ENCODE results near the gene TMEM239.
"Not testable (repeated sequence)": the region's sequence is repeated elsewhere in the genome, so short reads cannot be mapped to it uniquely, and the experiment has no call there.

The TMEM239 gene

GRCh38 chr20:2816030-2816582 is at the start of gene TMEM239:
Gene TMEM239, plus strand, starts transcription at chr20:2816364. Its CDS starts 191 bp downstream, at chr20:2816555.
- DNase-seq (ENCODE audit: low spot score in 2 of 2): no peak
- in situ Hi-C loops (cut with MboI; ENCODE audit: low sequenced_read_pairs): no loop called here
- H3K4me1 ChIP-seq: no peaks in the 10 kb centered on the region
- H3K36me3 ChIP-seq (replicated peaks): no peaks in the 10 kb centered on the region
- H3K9me3 ChIP-seq: peaks cover 3% of the 10 kb centered on the region
- no peaks in the 10 kb centered on the region; the same call in 1 of the 2 replicates for H3K27me3 ChIP-seq (ENCODE audit: low read depth)
- H3K4me3 ChIP-seq: no peak within 1 kb of the TSS

GRCh38 chr20:2767768-2768631 is 48.2 kb upstream of the TMEM239 start:
- in situ Hi-C loops (cut with MboI; ENCODE audit: low sequenced_read_pairs): no loop called here
- no peaks in the 10 kb centered on the region for H3K4me1 ChIP-seq
- no peaks in the 10 kb centered on the region for H3K9me3 ChIP-seq
- no peak overlapping the region for H3K4me3 ChIP-seq
- no peaks in the 10 kb centered on the region for H3K36me3 ChIP-seq (replicated peaks)
- DNase-seq (ENCODE audit: low spot score in 2 of 2): no peak
- H3K27me3 ChIP-seq (ENCODE audit: low read depth): peaks cover 5% of the 10 kb centered on the region; the same call in 1 of the 2 replicates

- DNase-seq (ENCODE audit: low spot score in 2 of 2): no peak
- H3K9me3 ChIP-seq: no peaks in the 10 kb centered on the region
- in situ Hi-C loops (cut with MboI; ENCODE audit: low sequenced_read_pairs): no loop called here
- H3K27me3 ChIP-seq (ENCODE audit: low read depth): peaks cover 5% of the 10 kb centered on the region; the same call in 1 of the 2 replicates
- no peaks in the 10 kb centered on the region for H3K4me1 ChIP-seq
- no peaks in the 10 kb centered on the region for H3K36me3 ChIP-seq (replicated peaks)
- no peak overlapping the region for H3K4me3 ChIP-seq
Observed at GRCh38 chr20:2768632-2769015, 47.5 kb upstream of the TMEM239 start.

GRCh38 chr20:2770091-2770490 is 46.1 kb upstream of the TMEM239 start:
- DNase-seq (ENCODE audit: low spot score in 2 of 2); H3K4me1 ChIP-seq; H3K9me3 ChIP-seq; H3K4me3 ChIP-seq; in situ Hi-C loops (cut with MboI; ENCODE audit: low sequenced_read_pairs); H3K36me3 ChIP-seq (replicated peaks); H3K27me3 ChIP-seq (ENCODE audit: low read depth): not testable (repeated sequence)

- no peaks in the 10 kb centered on the region for H3K36me3 ChIP-seq (replicated peaks)
Observed at GRCh38 chr20:2771631-2772080, 44.5 kb upstream of the TMEM239 start.

GRCh38 chr20:2773812-2774211 is 42.4 kb upstream of the TMEM239 start:
- H3K36me3 ChIP-seq (replicated peaks): no peaks in the 10 kb centered on the region
- H3K4me3 ChIP-seq: no peak overlapping the region
- H3K27me3 ChIP-seq (ENCODE audit: low read depth): peaks cover 3% of the 10 kb centered on the region; the same call in 1 of the 2 replicates
- in situ Hi-C loops (cut with MboI; ENCODE audit: low sequenced_read_pairs): no loop called here
- H3K4me1 ChIP-seq: no peaks in the 10 kb centered on the region
- no peak for DNase-seq (ENCODE audit: low spot score in 2 of 2)
- no peaks in the 10 kb centered on the region for H3K9me3 ChIP-seq

More at GRCh38 chr20:2771631-2772080, 44.5 kb upstream of the TMEM239 start:
- peaks cover 5% of the 10 kb centered on the region; the same call in 1 of the 2 replicates for H3K27me3 ChIP-seq (ENCODE audit: low read depth)
- no peaks in the 10 kb centered on the region for H3K4me1 ChIP-seq
- no peak for DNase-seq (ENCODE audit: low spot score in 2 of 2)
- no peak overlapping the region for H3K4me3 ChIP-seq
- in situ Hi-C loops (cut with MboI; ENCODE audit: low sequenced_read_pairs): no loop called here
- no peaks in the 10 kb centered on the region for H3K9me3 ChIP-seq

- Histone ChIP-seq H3K4me1 (no peaks in the 10 kb centered on the region), H3K4me3 (no peak overlapping the region), H3K9me3 (no peaks in the 10 kb centered on the region), H3K27me3 (ENCODE audit: low read depth) (no peaks in the 10 kb centered on the region; the same call in 1 of the 2 replicates), H3K36me3 (replicated peaks) (no peaks in the 10 kb centered on the region)
- no peak for DNase-seq (ENCODE audit: low spot score in 2 of 2)
- in situ Hi-C loops (cut with MboI; ENCODE audit: low sequenced_read_pairs): no loop called here
Observed at GRCh38 chr20:2775139-2775538, 41.0 kb upstream of the TMEM239 start.

GRCh38 chr20:2778602-2779321 is 37.4 kb upstream of the TMEM239 start:
- Histone ChIP-seq H3K36me3 (replicated peaks) (no peaks in the 10 kb centered on the region), H3K9me3 (no peaks in the 10 kb centered on the region), H3K4me1 (no peaks in the 10 kb centered on the region), H3K4me3 (no peak overlapping the region), H3K27me3 (ENCODE audit: low read depth) (peaks cover 3% of the 10 kb centered on the region)
- in situ Hi-C loops (cut with MboI; ENCODE audit: low sequenced_read_pairs): no loop called here
- DNase-seq (ENCODE audit: low spot score in 2 of 2): no peak

GRCh38 chr20:2780948-2781347 is 35.2 kb upstream of the TMEM239 start:
- H3K27me3 ChIP-seq (ENCODE audit: low read depth): peaks cover 3% of the 10 kb centered on the region
- no peaks in the 10 kb centered on the region for H3K9me3 ChIP-seq
- no peak for DNase-seq (ENCODE audit: low spot score in 2 of 2)
- H3K4me1 ChIP-seq: no peaks in the 10 kb centered on the region
- H3K4me3 ChIP-seq: no peak overlapping the region
- in situ Hi-C loops (cut with MboI; ENCODE audit: low sequenced_read_pairs): no loop called here
- no peaks in the 10 kb centered on the region for H3K36me3 ChIP-seq (replicated peaks)

- in situ Hi-C loops (cut with MboI; ENCODE audit: low sequenced_read_pairs): no loop called here
- Histone ChIP-seq H3K27me3 (ENCODE audit: low read depth) (peaks cover 3% of the 10 kb centered on the region; the same call in 1 of the 2 replicates), H3K9me3 (no peaks in the 10 kb centered on the region), H3K4me1 (no peaks in the 10 kb centered on the region), H3K36me3 (replicated peaks) (no peaks in the 10 kb centered on the region), H3K4me3 (no peak overlapping the region)
- no peak for DNase-seq (ENCODE audit: low spot score in 2 of 2)
Observed at GRCh38 chr20:2783908-2784566, 32.1 kb upstream of the TMEM239 start.

- Histone ChIP-seq H3K27me3 (ENCODE audit: low read depth) (no peaks in the 10 kb centered on the region), H3K36me3 (replicated peaks) (peaks cover 30% of the 10 kb centered on the region), H3K4me1 (no peaks in the 10 kb centered on the region), H3K9me3 (no peaks in the 10 kb centered on the region), H3K4me3 (no peak overlapping the region)
- no peak for DNase-seq (ENCODE audit: low spot score in 2 of 2)
- in situ Hi-C loops (cut with MboI; ENCODE audit: low sequenced_read_pairs): no loop called here
Observed at GRCh38 chr20:2793471-2793870, 22.7 kb upstream of the TMEM239 start.

GRCh38 chr20:2794202-2794748 is 21.9 kb upstream of the TMEM239 start:
- DNase-seq (ENCODE audit: low spot score in 2 of 2): no peak
- H3K36me3 ChIP-seq (replicated peaks): peaks cover 33% of the 10 kb centered on the region
- no peaks in the 10 kb centered on the region for H3K27me3 ChIP-seq (ENCODE audit: low read depth)
- no peaks in the 10 kb centered on the region for H3K9me3 ChIP-seq
- H3K4me3 ChIP-seq: no peak overlapping the region
- in situ Hi-C loops (cut with MboI; ENCODE audit: low sequenced_read_pairs): no loop called here
- no peaks in the 10 kb centered on the region; the same call in 1 of the 2 replicates for H3K4me1 ChIP-seq

- Histone ChIP-seq H3K9me3 (no peaks in the 10 kb centered on the region), H3K27me3 (ENCODE audit: low read depth) (no peaks in the 10 kb centered on the region), H3K4me3 (no peak overlapping the region), H3K36me3 (replicated peaks) (peaks cover 33% of the 10 kb centered on the region), H3K4me1 (peaks cover 2% of the 10 kb centered on the region; the same call in 1 of the 2 replicates)
- in situ Hi-C loops (cut with MboI; ENCODE audit: low sequenced_read_pairs): no loop called here
- DNase-seq (ENCODE audit: low spot score in 2 of 2): no peak
Observed at GRCh38 chr20:2794866-2795447, 21.2 kb upstream of the TMEM239 start.

All from HAP-1 (cell line).